HG03571 (cell line): ENCODE data around the gene SLTM.
A peak's percentile ranks its signal among the peaks of the same experiment; 100 is the strongest.
"Not testable (repeated sequence)": the region's sequence is repeated elsewhere in the genome, so short reads cannot be mapped to it uniquely, and the experiment has no call there.

ENCODE experiments used
- ATAC-seq: cut with Tn5 transposase; IDR thresholded peaks from one replicate; pipeline ENCODE4 v1.9.1; 2021; ENCODE audit not compliant: unreplicated experiment

Gene SLTM

GRCh38 chr15:58933281-58934113 is at the start of gene SLTM:
Gene SLTM, minus strand, starts transcription at chr15:58933679. Its CDS starts 114 bp downstream, at chr15:58933565.
- ATAC-seq = peak; percentile 87

- no peak for ATAC-seq
Measured at GRCh38 chr15:58983261-58983660, 49.8 kb upstream of the SLTM start.

DNA sequence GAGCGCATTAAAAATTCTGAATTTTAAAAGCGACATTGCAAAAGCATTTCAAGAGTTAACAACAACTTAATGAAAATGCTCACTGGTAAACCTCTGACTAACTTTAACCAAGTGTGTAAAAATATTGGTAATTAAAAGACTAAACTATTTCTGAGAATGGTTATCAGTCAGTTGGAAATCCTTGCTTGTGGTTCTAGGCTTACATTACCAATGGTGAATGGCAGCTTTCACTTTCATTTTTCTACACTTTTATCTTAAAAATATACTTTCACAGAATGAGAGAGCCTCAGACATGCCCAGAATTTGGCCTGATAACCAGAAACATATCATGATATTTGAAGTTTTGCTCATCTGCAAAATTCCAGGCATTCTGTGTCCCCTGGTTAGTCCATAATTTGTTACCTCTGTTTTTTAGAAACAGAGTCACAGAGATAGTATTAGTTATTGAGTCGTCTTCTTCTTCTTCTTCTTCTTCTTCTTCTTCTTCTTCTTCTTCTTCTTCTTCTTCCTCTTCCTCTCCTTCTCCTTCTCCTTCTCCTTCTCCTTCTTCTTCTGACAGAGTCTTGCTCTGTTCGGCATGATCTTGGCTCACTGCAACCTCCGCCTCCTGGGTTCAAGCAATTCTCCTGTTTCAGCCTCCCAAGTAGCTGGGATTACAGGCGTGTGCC is 48.5 kb upstream of the SLTM start:
- no peak for ATAC-seq

GRCh38 chr15:58980351-58980939 is 47.0 kb upstream of the SLTM start:
- ATAC-seq = no peak

DNA sequence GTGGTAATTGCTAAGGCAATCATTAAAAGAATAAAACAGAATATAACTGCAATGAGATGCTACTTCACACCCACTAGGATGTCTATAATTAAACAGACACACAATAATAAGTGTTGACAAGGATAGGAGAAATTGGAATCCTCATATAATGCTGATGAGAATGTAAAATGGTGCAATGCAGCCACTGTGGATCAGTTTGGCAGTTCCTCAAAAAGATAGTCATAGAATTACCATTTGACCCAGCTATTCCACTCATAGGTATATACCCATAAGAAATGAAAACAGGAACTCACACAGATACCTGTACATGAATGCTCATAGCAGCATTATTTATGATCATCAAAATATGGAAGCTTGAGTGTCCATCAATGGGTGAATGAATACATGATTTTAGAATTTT is 44.4 kb upstream of the SLTM start:
- no peak for ATAC-seq

GRCh38 chr15:58967479-58967878 is 34.0 kb upstream of the SLTM start:
- ATAC-seq = no peak

- no peak for ATAC-seq
Measured at GRCh38 chr15:58966698-58967097, 33.2 kb upstream of the SLTM start.

- ATAC-seq = no peak
Measured at GRCh38 chr15:58962662-58963565, 29.4 kb upstream of the SLTM start.

- ATAC-seq = no peak
Measured at GRCh38 chr15:58962136-58962535, 28.7 kb upstream of the SLTM start.

- ATAC-seq = no peak
Measured at GRCh38 chr15:58958811-58959210, 25.3 kb upstream of the SLTM start.

GRCh38 chr15:58957101-58957973 is 23.9 kb upstream of the SLTM start:
- no peak for ATAC-seq

DNA sequence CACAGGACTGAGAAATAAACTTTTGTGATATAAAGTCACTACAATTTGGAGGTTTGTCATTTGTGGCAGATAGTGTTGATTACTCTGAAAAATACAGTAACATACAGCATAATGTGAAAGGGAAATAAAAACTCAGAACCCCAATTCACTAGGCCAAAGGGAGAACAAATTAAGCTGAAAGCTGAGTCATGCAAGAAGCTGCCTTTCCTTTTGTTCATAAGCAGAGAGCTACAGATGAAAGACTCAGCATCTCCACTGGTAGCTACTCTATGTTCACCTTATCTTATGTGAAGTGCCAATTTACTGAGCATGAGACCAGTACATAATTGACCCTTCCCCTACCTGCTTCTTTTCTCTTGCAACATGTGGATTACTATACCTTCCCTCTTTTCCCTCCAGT is 19.3 kb upstream of the SLTM start:
- no peak for ATAC-seq

- no peak for ATAC-seq
Measured at GRCh38 chr15:58951388-58952007, 18.0 kb upstream of the SLTM start.

- ATAC-seq = no peak
Measured at GRCh38 chr15:58947179-58947578, 13.7 kb upstream of the SLTM start.

DNA sequence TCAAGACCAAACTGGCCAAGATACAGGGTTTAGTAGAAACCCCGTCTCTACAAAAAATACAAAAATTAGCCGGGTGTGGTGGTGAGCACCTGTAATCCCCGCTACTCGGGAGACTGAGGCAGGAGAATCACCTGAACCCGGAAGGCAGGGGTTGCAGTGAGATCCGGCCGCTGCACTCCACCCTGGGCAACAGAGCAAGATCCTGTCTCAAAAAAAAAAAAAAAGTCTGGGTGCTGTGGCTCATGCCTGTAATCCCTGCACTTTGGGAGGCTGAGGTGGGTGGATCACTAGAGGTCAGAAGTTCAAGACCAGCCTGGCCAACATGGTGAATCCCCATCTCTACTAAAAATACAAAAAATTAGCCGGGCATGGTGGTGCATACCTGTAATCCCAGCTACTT is 1.5 kb upstream of the SLTM start:
- ATAC-seq = not testable (repeated sequence)

DNA sequence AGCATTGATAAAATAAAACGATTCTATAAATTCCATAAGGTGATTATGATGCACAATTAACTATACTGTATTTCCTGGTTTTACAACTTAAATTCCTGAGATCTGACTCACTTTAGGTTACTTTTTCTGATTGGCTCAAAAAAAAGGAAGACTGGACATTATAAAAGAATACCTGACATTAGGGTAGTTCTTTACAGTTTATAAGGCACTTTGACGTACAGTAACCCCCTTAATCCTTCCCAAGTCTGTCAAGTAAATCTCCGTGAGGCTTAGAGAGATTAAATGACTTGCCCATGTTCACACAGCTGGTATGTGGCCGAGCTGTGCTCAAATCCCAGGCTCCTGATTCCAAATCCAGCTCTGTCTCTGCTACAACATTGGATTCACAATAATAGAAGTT is 1.0 kb upstream of the SLTM start:
- no peak for ATAC-seq

- ATAC-seq = no peak
Measured at GRCh38 chr15:58934114-58934447, 602 bp upstream of the SLTM start.

GRCh38 chr15:58932710-58933280 is 684 bp downstream of the SLTM start:
- peak; percentile 30 for ATAC-seq

- ATAC-seq = no peak
Measured at GRCh38 chr15:58931987-58932588, 1.4 kb downstream of the SLTM start.
